HepG2 (cell line): ENCODE measurements around the gene PIGL. TPM values are rescaled to one million over a fixed set of nuclear protein-coding genes. Genes with fewer than 3 reads are reported as not detected.

Experiments
- ATF4 ChIP-seq, 2 experiments: fragments of 450-650 bp in 1 of 2; sonication (generic) in 1 of 2; formaldehyde crosslinking; IDR thresholded peaks; 2 replicates each; pipeline versions ENCODE4 v1.5.0 to v1.8.0; 2020 to 2022; ENCODE audit warnings: mild to moderate bottlenecking in 1 of 2, missing genetic modification reagents in 1 of 2
- BHLHE40 ChIP-seq: IDR thresholded peaks from 2 replicates; pipeline ENCODE4 v1.6.1; 2011; ENCODE audit warnings: low read length, improper control_type of control experiment
- CBX2 ChIP-seq, 2 experiments: fragments of 200-600 bp in 1 of 2; sonication (generic); formaldehyde crosslinking in 1 of 2; IDR thresholded peaks; 2 replicates each; pipeline versions ENCODE4 v1.7.0 to v1.8.1; 2018 to 2022; ENCODE audit warnings: low read depth in 2 of 2, low read length in 1 of 2, mild to moderate bottlenecking in 1 of 2, missing genetic modification reagents in 1 of 2
- FOXA1 ChIP-seq, 2 experiments: fragments of 450-650 bp in 1 of 2; sonication (generic) in 1 of 2; formaldehyde crosslinking in 1 of 2; IDR thresholded peaks; 2 replicates each; pipeline versions ENCODE4 v1.4.0 to v1.6.1; 2016 to 2020; ENCODE audit warnings: missing genetic modification reagents in 1 of 2
- HDAC2 ChIP-seq: sonication (generic); formaldehyde crosslinking; IDR thresholded peaks from 2 replicates; pipeline ENCODE4 v1.4.0; 2020; ENCODE audit warnings: missing genetic modification reagents
- KDM5A ChIP-seq: fragments of 200-600 bp; sonication (generic); IDR thresholded peaks from 2 replicates; pipeline ENCODE4 v1.7.0; 2018; ENCODE audit warnings: antibody characterized with exemption, mild to moderate bottlenecking, low read length, borderline replicate concordance
- MAFK ChIP-seq, 2 experiments: IDR thresholded peaks in 1 of 2; conservative IDR thresholded peaks in 1 of 2; 2 replicates each; pipeline ENCODE4 v1.6.1; 2011; ENCODE audit warnings: improper control_type of control experiment in 2 of 2, low read length in 2 of 2
- MAZ ChIP-seq, 2 experiments: sonication (generic) in 1 of 2; formaldehyde crosslinking in 1 of 2; IDR thresholded peaks; 2 replicates each; pipeline versions ENCODE4 v1.5.0 to v1.6.1; 2012 to 2020; ENCODE audit warnings: low read depth in 2 of 2, mild to moderate bottlenecking in 2 of 2, borderline replicate concordance in 1 of 2, improper control_type of control experiment in 1 of 2, low read length in 1 of 2, missing genetic modification reagents in 1 of 2, moderate library complexity in 1 of 2
- PRDM4 ChIP-seq: sonication (generic); formaldehyde crosslinking; IDR thresholded peaks from 2 replicates; pipeline ENCODE4 v1.9.0; 2021; ENCODE audit warnings: missing genetic modification reagents, borderline replicate concordance
- SAFB2 ChIP-seq: sonication (generic); formaldehyde crosslinking; IDR thresholded peaks from 2 replicates; pipeline ENCODE4 v1.5.1; 2020; ENCODE audit warnings: missing genetic modification reagents, low read depth, mild to moderate bottlenecking, borderline replicate concordance
- SAP130 ChIP-seq: IDR thresholded peaks from 2 replicates; pipeline ENCODE4 v1.6.1; 2016; ENCODE audit warnings: low read depth
- TERF1 ChIP-seq: sonication (generic); formaldehyde crosslinking; IDR thresholded peaks from 2 replicates; pipeline ENCODE4 v1.8.0; 2022; ENCODE audit warnings: mild to moderate bottlenecking, missing genetic modification reagents, moderate library complexity
- ZBTB14 ChIP-seq: sonication (generic); formaldehyde crosslinking; IDR thresholded peaks from 2 replicates; pipeline ENCODE4 v1.4.0; 2020; ENCODE audit warnings: missing genetic modification reagents
- ZNF224 ChIP-seq: sonication (generic); formaldehyde crosslinking; IDR thresholded peaks from 2 replicates; pipeline ENCODE4 v1.5.0; 2020; ENCODE audit warnings: mild to moderate bottlenecking, missing genetic modification reagents
- ZNF580 ChIP-seq: IDR thresholded peaks from 2 replicates; pipeline ENCODE4 v1.6.1; 2016; ENCODE audit warnings: low read depth, borderline replicate concordance
- ZNF878 ChIP-seq: sonication (generic); formaldehyde crosslinking; IDR thresholded peaks from 2 replicates; pipeline ENCODE4 v1.8.1; 2023; ENCODE audit warnings: mild to moderate bottlenecking, missing genetic modification reagents, moderate library complexity
- polyA plus RNA-seq, 8 experiments: library from polyadenylated mRNA; depleted of rRNA in 3 of 8; stranded (reverse) in 7 of 8; unstranded in 1 of 8; fragments of >200 nt; fragmentation: Illumina TruSeq in 4 of 8; extraction: Trizol in 4 of 8; gene quantifications; 2 replicates each; pipeline versions ENCODE4 v1.2.1 to v1.2.3, GENCODE V29; 2011 to 2016; ENCODE audit warnings: low read depth in 4 of 8, missing spikeins in 1 of 8, mixed read lengths in 1 of 8; ENCODE audit not compliant: insufficient read depth in 1 of 8
- total RNA-seq, 5 experiments: library from RNA; depleted of rRNA; stranded (reverse); fragments of >200 nt; fragmentation: Illumina TruSeq; extraction: Trizol; gene quantifications; 2 replicates each; pipeline ENCODE4 v1.2.3, GENCODE V29; 2016; ENCODE audit warnings: low read depth in 1 of 5

PIGL gene
- total and polyA plus RNA-seq, 2 of the 13 experiments (the other 11 are each of a cell fraction or from before 2014, with no cell fraction given), result 28.5 to 63.8 TPM

- TF ChIP-seq SAFB2 (CRISPR knock-in tag) (no peak), ZNF580 (no peak), KDM5A (no peak; the same call in 1 of the 2 replicates), FOXA1 (IDR thresholded peaks at IDR 0.05) (no peak), FOXA1 (CRISPR knock-in tag; IDR thresholded peaks at IDR 0.05) (0 out of 2 replicates have a peak, but pooled peaks have one; percentile 9), CBX2 (IDR thresholded peaks at IDR 0.05; ENCODE audit: low read depth, low read length) (no peak), CBX2 (CRISPR knock-in tag; IDR thresholded peaks at IDR 0.05; ENCODE audit: low read depth) (no peak), ATF4 (CRISPR knock-in tag; IDR thresholded peaks at IDR 0.05) (no peak), HDAC2 (CRISPR knock-in tag) (no peak), MAZ (IDR thresholded peaks at IDR 0.05; ENCODE audit: borderline replicate concordance, low read depth, low read length) (peak; percentile 67; the same call in 1 of the 2 replicates), MAZ (CRISPR knock-in tag; IDR thresholded peaks at IDR 0.05; ENCODE audit: low read depth) (peak; percentile 32; the same call in 1 of the 2 replicates), ZNF878 (CRISPR knock-in tag) (no peak), PRDM4 (CRISPR knock-in tag) (no peak), SAP130 (CRISPR knock-in tag) (peak; percentile 82), MAFK (conservative IDR thresholded peaks at IDR 0.05 in 1 of 2, IDR thresholded peaks at IDR 0.05 in 1 of 2; ENCODE audit: low read length in 2 of 2) (no peak), ZBTB14 (CRISPR knock-in tag) (peak; percentile 73), TERF1 (CRISPR knock-in tag) (no peak), BHLHE40 (no peak), ZNF224 (CRISPR knock-in tag) (no peak)
Observed at GRCh38 chr17:16352303-16352666, 135.3 kb downstream of the PIGL start (continued).
